H1 (cell line): ENCODE results near the gene TLK1. TPM values are rescaled to one million over a fixed set of nuclear protein-coding genes. Genes with fewer than 3 reads are reported as not detected.

Experiments used
- ATF3 ChIP-seq: IDR thresholded peaks from 2 replicates; pipeline ENCODE4 v1.6.1; 2011; ENCODE audit warnings: low read depth, mild to moderate bottlenecking, low read length; ENCODE audit not compliant: insufficient read depth
- CHD7 ChIP-seq: fragments of 300-600 bp; sonication (generic); IDR thresholded peaks from 2 replicates; pipeline ENCODE4 v1.7.1; 2012; ENCODE audit warnings: low read length, moderate library complexity, mild to moderate bottlenecking, inconsistent platforms; ENCODE audit not compliant: insufficient replicate concordance
- POU5F1 ChIP-seq: IDR thresholded peaks from 2 replicates; pipeline ENCODE4 v1.6.1; 2011; ENCODE audit warnings: low read depth, mild to moderate bottlenecking, low read length, moderate library complexity
- polyA plus RNA-seq, 7 experiments: library from polyadenylated mRNA; depleted of rRNA in 3 of 7; stranded (reverse) in 5 of 7; unstranded in 2 of 7; fragments of >200 nt in 5 of 7; fragments of 200-250 nt in 2 of 7; gene quantifications; 1 replicate in 5 of 7; 2 replicates in 1 of 7; 4 replicates in 1 of 7; pipeline versions ENCODE4 v1.2.1 to v1.2.3, GENCODE V29; 2011 to 2013; ENCODE audit warnings: missing spikeins in 2 of 7, mixed read lengths in 2 of 7
- total RNA-seq: library from RNA; stranded (reverse); fragmentation: NEBNext Ultra II Directional; extraction: Animal tissue kit (Norgen Biotek cat#: 25700); gene quantifications from 2 replicates; pipeline ENCODE4 v1.2.1, GENCODE V29; 2021

TLK1 gene
- total and polyA plus RNA-seq, 2 of the 8 experiments (the other 6 are each of a cell fraction or from before 2014, with no cell fraction given): 11.2 to 102 TPM

GRCh38 chr2:171109020-171109419, 51.7 kb downstream of the TLK1 start (continued):
- TF ChIP-seq CHD7 (no peak), ATF3 (no peak), POU5F1 (no peak)
